GM21737 (cell line): ENCODE results near the gene TCAF1.

Experiments
- ATAC-seq: cut with Tn5 transposase; IDR thresholded peaks from one replicate; pipeline ENCODE4 v1.9.1; 2021; ENCODE audit warnings: mild to moderate bottlenecking, moderate library complexity; ENCODE audit not compliant: unreplicated experiment

Gene TCAF1

GRCh38 chr7:143901668-143902331 lies at the start of gene TCAF1:
Gene TCAF1 (minus strand): TSS chr7:143902176. CDS start chr7:143876608, 25,568 bp downstream.
- peak; percentile 93 for ATAC-seq

- no peak for ATAC-seq
These were observed 46.8 kb upstream of the TCAF1 start for GRCh38 chr7:143948733-143949132.

- ATAC-seq, result no peak
These were observed 45.1 kb upstream of the TCAF1 start for GRCh38 chr7:143947111-143947510.

- no peak for ATAC-seq
These were observed 43.4 kb upstream of the TCAF1 start for GRCh38 chr7:143945423-143945822.

- ATAC-seq, result no peak
These were observed 36.6 kb upstream of the TCAF1 start for GRCh38 chr7:143938379-143939243.

- no peak for ATAC-seq
These were observed 34.4 kb upstream of the TCAF1 start for GRCh38 chr7:143936087-143937009.

- ATAC-seq, result no peak
These were observed 32.8 kb upstream of the TCAF1 start, which contains the start of gene OR2F2 for GRCh38 chr7:143934526-143935325. Gene OR2F2 (plus strand): TSS chr7:143935233. CDS start chr7:143935233, 0 bp downstream.

- no peak for ATAC-seq
These were observed 29.8 kb upstream of the TCAF1 start for GRCh38 chr7:143931739-143932138.

- ATAC-seq, result no peak
These were observed 27.4 kb upstream of the TCAF1 start for GRCh38 chr7:143929224-143929920.

GRCh38 chr7:143924851-143925250 lies 22.9 kb upstream of the TCAF1 start:
- ATAC-seq, result no peak

GRCh38 chr7:143914938-143915652 lies 13.1 kb upstream of the TCAF1 start:
- ATAC-seq, result no peak

- ATAC-seq, result no peak
These were observed 12.1 kb upstream of the TCAF1 start for GRCh38 chr7:143913945-143914615.

GRCh38 chr7:143910473-143911248 lies 8.7 kb upstream of the TCAF1 start:
- no peak for ATAC-seq

GRCh38 chr7:143909863-143910262 lies 7.9 kb upstream of the TCAF1 start:
- no peak for ATAC-seq

GRCh38 chr7:143908120-143908519 lies 6.1 kb upstream of the TCAF1 start:
- ATAC-seq, result no peak

GRCh38 chr7:143906895-143907294 lies 4.9 kb upstream of the TCAF1 start:
- ATAC-seq, result no peak

GRCh38 chr7:143906151-143906550 lies 4.2 kb upstream of the TCAF1 start:
- no peak for ATAC-seq

- no peak for ATAC-seq
These were observed 3.5 kb upstream of the TCAF1 start for GRCh38 chr7:143905509-143905908.
